Stimulated activated CD4-positive, alpha-beta T cell treated with anti-CD3 and anti-CD28 coated beads, Interleukin-1b, Interleukin-23, amount 100 ng/mL, for 48 hours (primary cell): ENCODE data around the gene ADK.
"Not testable (repeated sequence)": the region's sequence is repeated elsewhere in the genome, so short reads cannot be mapped to it uniquely, and the experiment has no call there.

Experiments
- DNase-seq: peaks from one replicate; pipeline ENCODE4 v3.0.0-alpha.2; 2020

ADK gene

DNA sequence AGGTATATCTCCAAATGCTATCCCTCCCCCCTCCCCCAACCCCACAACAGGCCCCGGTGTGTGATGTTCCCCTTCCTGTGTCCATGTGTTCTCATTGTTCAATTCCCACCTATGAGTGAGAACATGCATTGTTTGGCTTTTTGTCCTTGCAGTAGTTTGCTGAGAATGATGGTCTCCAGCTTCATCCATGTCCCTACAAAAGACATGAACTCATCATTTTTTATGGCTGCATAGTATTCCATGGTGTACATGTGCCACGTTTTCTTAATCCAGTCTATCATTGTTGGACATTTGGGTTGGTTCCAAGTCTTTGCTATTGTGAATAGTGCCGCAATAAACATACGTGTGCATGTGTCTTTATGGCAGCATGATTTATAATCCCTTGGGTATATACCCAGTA is 417.9 kb downstream of the ADK start:
- not testable (repeated sequence) for DNase-seq

DNA sequence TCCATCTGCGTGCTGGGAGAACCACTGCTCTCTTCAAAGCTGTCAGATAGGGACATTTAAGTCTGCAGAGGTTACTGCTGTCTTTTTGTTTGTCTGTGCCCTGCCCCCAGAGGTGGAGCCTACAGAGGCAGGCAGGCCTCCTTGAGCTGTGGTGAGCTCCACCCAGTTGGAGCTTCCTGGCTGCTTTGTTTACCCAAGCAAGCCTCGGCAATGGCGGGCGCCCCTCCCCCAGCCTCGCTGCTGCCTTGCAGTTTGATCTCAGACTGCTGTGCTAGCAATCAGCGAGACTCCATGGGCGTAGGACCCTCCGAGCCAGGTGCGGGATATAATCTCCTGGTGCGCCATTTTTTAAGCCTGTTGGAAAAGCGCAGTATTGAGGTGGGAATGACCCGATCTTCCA is 422.5 kb downstream of the ADK start:
- not testable (repeated sequence) for DNase-seq

DNA sequence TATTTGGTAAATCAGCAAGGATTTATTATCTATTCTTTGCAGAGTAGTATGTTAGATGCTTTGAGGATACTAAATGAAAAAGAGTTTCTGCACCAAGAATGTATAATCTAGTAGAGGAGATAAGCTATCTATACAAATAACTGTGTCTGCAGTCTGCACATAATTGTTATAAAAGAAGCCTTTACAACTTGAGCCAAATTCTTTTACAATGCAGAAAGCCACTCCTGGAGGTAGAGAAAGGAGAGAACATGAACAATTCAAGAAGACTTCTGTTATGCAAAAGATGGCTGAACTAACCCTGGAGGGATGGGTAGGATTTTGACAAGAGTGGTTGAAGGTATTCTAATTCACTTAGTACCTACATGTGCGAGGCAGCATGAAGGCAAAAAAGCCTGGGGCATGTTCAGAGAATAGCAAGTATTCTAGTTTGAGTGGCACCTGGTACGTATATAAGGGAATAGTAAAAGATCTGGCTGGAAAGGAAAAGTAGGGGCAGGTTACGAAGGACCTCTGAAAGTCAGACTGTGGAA is 424.2 kb downstream of the ADK start:
- no peak for DNase-seq

DNA sequence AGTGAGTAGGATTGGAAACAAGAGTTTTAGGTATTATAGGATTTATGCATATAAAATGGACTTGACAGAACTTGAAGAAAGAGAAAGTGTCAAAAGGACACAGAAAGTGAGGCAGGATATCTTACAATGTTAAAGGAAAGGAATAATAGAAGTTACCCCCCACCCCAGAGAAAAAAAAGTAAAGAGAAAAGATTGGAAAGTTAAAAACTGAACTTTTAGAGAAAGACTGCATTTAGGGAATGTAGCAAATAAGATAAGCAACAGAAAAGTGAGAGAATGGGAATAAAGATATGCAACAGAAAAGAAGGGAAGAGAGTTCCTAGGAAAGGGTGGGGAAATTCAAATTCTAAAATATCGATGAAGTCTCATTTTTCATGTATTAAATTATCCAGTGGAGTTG is 424.9 kb downstream of the ADK start:
- no peak for DNase-seq

DNA sequence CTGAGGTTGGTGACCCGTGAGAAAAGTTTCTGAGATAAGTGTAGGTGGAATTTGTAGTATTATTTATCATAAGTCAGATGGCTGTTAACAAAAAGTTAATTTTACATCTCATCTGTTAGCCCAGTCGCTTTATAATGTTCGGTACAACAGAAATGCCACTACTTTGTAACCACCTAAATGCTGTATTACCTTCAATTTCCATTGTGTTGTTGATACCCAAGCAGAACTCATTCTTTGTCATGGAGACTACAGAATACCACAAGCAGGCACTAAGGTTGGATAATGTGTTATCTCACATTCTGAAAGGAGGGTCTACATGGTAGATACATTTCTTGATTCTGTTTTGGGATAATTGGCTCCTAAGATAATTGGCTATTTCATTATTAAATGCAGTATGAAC is 425.6 kb downstream of the ADK start:
- DNase-seq = no peak

DNA sequence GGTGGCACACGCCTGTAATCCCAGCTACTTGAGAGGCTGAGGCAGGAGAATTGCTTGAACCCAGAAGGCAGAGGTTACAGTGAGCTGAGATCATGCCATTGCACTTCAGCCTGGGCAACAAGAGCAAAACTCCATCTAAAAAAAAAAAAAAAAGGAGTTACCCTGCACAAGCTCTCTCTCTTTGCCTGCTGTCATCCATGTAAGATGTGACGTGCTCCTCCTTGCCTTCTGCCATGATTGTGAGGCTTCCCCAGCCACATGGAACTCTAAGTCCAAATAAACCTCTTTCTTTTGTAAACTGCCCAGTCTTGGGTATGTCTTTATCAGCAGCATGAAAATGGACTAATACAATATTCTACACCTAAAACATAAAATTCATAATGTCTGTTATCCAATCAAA is 429.4 kb downstream of the ADK start:
- DNase-seq = not testable (repeated sequence)

DNA sequence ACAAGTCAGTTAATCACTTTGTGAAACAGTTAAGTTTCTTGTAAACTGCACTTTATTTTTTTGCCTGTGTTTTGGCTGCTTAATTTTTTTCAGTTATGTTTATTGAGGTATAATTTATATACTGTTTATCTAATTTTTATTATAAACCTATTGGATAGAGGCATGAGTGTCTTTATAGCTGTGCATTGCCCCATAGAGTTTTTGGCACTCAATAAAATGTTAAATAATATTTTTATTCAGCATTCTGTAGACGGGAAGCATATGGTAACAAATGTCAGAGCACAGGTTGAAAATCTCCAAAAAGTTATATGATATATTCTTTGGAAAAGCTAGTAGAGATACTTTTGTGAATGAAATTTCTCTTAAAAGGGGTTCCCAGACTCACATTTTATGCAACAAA is 431.5 kb downstream of the ADK start:
- no peak for DNase-seq

DNA sequence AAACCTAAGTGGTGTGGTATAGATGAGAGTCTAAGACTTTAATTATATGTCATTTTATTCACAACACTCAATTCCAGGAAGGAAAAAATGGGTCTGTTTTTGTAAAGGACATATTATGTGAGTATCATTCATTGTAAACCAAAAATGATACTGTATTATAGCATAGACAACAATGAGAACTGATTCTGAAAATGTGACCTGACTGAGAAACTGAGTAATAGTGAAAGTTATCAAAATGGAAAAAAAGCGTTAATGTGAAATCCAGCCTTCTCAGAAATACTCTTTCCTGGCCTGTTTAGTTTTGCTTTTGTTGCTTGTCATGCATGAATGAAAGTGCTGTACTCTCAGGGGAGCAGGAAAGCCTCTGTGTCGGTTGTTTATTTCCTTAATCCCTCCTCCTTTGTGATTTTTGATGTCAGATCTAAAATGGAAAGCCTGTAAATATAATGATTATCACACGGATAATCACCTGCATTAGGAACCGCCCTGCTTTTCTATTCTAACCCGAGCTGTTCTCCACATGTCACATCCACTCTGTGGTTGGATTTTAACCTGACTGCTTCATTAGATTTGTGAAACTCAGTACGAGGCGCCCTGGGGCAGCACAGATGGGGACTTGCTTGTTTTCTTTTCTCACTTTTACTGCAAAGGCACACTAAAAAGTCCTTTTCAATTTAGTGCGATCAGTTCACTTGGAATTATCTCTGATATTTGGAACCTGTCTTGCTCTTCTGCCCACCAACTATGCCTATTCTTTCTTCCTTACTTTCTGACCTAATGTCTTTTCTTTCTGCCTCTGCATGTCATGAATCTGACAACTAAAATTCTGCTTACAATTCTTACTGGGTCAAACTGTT is 434.4 kb downstream of the ADK start:
- peak; percentile 52 for DNase-seq

DNA sequence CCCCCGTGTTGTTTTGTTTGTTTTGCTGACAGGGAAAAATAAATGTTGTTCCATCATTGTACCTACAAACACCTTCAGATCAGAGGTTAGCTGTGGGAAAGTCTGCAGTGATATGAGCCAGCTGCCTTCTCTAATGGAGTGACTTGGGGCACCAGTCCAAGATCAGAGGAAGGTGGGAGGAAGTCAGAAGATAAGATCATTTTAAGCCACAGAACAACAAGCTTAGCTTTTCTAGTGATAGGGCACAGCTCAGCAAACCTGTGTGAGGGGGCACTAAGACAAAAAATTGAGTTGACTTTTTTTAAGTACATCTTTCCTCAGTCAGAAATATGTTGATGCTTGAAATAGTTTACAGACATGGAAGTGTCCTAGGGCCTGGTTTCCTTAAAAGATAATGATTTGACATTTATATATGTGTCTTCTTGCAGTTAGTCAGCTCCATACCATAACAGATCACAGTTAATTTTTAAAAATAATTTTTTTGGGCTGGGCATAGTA is 435.1 kb downstream of the ADK start:
- peak; percentile 30 for DNase-seq

DNA sequence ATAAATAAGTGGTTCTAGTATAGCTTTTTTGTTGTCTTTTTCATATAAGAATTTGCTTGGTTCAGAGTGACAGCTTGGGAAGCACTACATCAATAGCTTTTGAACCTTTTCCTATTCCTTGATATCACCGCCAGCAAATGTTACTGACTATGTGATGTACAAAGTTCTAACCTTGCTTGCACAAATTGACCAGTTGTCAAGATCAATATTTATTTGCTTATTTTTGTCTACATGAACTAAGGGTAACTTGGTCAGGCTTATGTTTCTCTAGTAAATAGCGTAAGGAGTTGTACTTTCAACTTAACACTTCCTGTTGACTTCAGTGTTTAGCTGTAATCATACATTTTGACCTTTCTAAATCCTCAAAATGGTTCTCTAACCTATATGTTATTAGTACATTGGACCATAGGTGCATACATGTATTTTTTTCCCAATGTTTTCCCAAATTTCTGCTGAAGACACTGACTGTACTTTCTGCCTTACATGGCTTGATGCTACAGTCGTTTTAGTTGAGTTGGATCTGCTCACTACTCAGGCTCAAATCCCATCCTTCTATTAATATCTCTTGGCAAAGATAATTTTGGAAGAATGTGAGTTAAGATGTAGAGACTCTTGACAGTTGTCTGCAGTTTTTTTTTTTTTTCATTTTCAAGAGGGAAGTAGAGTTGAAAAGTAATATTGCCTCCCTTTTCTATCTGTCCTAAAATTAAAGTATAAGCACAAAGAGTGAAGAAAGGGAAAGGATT is 436.3 kb downstream of the ADK start:
- no peak for DNase-seq

DNA sequence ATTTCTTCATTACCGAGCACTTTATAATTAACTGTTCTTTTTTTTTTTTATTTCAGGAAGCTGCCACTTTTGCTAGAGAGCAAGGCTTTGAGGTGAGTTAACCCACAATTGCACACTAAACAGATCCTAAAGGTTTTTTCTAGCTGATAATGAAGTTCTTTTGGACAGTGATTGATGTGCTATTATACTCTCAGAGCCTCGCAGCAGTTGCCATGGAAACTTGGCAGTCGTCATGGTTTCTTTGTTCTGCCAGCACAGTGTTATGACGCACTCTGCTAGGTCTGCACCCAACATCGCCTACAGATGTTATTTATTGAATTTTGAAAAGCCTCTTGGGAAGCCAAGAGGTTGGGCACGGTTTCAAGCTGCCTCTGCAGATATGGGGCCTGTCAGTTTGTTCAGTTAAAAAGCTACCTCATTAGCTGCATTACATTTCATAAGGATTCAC is 438.2 kb downstream of the ADK start:
- DNase-seq = peak; percentile 86

DNA sequence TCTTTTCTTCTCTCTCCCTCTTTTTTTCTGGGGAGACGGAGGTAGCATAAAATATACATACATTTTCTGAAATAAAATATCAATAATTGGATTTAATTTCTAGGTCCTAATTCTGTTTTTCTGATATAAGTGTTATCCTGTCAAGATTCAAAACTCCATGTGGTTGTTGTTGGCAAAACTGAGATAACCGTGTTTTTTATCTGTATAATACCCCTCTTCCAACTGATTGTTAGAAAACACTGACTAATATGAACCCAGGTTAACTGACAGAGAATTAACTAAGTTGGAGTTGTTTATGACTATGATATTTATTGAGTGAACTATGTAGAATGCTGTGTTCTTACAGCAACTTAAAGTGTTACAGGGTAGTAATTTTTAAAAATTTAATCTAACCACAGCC is 438.8 kb downstream of the ADK start:
- DNase-seq = no peak

DNA sequence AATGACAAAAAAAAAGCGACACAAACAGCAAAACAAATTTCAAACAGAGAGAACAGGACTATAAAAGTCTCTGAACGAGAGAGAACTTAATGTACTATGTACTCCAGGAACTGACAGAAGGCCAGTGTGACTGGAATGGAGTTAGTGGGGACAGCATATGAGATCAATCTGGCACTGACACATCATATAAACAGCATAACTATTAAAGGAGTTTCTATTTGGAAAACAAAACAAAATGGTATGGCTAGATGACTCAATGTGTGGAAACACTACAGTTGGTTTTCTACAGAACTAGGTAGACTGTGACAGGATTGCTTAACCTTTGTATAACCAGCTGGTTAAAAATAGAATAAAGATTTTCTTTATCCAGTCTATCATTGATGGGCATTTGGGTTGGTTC is 442.4 kb downstream of the ADK start:
- no peak for DNase-seq

DNA sequence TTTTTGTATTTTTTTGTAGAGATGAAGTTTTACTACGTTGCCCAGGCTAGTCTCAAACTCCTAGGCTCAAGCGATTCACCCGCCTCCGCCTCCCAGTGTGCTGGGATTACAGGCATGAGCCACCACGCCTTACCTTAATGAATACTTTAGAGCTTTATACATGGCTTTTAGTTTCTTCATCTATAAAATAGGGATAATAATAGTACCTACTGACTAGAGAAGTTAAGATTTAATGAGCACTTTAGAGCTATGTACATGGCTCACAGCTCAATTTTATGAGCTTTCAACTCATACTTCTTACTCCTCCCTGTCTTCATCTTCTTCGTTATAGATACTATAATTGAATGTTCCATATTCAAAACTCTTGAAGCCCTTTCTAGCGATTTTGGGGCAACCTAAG is 445.7 kb downstream of the ADK start:
- DNase-seq = no peak

DNA sequence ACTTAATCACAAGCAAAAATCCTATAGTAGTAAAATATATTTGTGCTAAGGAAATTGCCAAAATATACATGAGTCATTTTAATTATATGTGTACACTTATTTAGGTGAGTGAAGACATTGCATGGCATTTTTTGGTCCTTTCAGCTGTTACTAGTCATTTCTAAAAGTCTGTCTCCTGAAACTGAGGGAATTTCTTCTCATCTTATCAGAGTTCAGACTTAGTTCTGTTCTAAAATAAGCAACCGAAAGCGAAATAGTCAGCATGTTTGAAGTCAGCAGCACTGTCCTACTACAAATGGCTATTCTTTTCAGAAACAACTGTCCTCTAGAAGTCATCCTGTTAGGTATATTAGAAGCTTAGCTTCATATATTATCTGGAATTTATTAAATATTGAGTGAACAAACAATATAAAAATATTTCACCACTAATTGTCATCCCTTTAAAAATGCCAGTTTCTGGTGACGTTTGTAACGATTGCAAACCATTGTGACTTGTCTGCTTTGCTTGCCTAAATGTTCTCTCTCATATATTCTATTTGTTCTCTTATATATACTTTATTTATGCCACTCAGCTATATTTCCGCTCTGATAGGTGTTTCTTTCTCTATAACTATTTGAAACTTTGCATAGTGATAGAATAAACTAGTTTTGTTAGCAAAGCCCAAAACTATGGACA is 448.0 kb downstream of the ADK start:
- no peak for DNase-seq

DNA sequence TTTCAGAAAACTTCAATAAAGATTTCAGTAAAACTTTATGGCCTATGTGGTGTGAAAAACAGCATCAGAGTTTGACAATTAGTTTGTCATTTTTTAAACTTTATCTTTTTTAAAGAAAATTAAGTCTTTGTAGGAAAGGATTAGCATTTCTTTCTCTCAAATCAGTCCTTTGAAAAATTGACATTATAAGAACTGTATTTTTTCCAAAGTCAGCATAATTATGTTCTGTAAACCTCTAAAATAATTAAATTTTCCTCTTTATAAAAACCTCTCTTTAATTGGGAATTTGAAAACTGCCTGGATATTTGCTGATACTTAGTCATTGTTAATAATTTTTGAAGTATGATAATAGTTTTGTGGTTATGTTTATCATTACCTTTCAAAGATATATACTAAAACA is 448.7 kb downstream of the ADK start:
- no peak for DNase-seq

DNA sequence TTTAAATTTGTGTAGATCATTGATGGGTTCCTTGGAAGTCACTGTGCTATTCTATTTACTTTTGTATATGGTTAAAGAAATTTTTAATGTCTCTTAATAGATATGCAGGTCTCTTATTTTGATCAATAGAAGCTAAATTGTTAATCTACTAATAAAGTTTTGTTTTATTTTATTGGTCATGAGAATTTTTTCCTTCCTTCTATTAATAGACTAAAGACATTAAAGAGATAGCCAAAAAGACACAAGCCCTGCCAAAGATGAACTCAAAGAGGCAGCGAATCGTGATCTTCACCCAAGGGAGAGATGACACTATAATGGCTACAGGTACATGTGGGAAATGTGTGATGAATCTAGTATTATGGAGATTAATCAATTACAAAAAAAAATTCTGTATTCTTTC is 449.1 kb downstream of the ADK start:
- DNase-seq = no peak

DNA sequence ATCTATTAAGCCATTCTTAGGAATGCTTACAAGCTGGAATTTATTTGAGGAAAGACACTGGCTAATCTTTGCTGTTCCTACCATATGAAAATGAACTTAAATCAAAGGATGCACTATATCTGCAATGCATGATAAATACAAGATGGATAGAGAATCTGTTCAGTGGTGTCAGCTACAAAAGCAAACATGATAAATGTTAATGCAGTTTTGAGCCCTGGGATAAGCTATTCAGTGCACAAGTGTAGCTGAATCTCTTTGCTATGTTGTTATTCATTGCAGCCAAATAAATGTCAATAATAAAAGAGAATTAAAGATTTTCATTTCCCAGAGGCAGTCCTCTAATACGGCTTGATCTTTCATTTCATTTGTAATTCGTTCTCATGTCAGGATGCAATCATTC is 451.6 kb downstream of the ADK start:
- DNase-seq = no peak

DNA sequence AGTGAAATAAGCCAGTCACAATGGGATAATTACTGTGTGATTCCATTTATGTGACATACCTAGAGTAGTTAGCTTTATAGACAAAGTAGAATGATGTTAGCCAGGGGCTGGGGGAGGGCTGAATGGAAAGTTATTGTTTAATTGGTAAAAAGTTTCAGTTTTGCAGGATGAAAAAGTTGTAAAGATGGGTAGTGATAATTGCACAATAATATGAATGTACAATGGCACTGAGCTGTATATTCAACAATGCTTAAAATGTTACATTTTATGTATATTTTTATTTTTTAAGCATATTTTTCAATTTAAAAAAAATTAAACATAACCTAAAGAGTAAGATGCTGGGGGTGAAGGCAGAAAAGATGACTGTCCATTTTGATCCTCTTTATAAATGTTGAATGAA is 459.3 kb downstream of the ADK start:
- DNase-seq = no peak

DNA sequence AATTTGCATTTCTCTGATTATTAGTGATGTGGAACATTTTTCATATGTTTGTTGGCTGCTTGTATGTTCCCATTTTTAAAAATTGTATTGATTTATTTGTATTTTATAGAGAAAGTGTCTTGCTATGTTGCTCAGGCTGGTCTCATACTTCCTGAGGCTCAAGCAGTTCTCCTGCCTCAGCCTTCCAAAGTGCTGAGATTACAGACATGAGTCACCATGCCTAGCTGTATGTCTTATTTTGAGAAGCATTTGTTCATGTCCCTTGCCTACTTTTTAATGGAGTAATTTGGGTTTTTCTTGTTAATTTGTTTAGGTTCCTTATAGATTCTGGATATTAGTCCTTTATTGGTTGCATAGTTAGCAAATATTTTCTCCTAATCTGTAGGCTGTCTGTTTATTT is 461.2 kb downstream of the ADK start:
- DNase-seq = no peak

DNA sequence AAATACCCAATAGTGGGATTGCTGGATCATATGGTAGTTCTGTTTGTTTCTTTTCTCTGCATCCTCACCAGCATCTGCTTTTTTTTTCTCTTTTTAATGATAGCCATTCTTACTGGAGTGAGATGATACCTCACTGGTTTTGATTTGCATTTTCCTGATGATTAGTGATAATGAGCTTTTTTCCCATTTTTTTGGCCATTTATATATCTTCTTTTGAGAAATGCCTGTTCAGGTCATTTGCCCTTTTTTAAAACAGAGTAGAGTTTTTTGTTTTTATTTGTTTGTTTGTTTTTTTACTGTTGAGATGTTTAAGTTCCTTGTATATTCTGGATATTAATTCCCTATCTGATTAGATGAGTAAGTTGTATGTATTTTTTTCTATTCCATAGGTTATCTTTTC is 469.6 kb downstream of the ADK start:
- no peak for DNase-seq

DNA sequence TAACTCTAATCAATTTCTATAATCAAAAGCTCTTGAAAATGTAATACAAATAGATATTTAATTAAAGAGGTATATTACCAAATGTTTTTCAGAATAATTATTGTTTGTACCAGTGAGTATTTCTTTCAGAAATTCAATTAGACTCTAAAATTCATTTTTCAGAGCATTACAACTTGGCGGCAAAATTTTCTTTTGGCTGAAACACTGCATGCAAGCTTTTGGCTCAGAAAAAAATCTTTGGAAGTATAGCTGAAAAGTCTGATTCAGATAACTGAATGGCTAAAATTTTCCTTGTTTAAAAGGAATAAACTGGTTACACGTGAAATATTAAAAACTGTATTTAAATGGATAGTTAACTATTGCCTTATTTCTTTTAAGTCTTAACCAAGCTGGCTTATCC is 472.8 kb downstream of the ADK start:
- no peak for DNase-seq

DNA sequence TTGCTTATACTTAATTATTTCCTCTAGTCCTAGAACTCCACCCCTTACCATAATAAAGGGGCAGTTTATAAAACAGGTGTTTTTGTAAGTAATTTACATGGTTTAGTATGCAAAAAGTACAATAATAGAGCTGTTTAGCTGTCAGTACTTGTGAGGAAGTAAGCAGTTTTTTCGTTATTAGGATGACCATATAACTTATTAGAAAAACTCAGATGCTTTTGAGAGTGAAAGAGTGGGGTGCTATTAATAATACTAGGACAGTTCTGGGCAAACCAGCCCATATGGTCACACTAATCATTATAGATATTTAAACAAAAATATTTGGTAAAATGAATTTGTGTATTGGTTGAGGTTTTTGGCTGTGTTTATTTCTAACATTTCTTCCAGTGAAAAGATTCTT is 473.5 kb downstream of the ADK start:
- DNase-seq = no peak
